ENCODE measurements around the gene VTI1A.

DNA sequence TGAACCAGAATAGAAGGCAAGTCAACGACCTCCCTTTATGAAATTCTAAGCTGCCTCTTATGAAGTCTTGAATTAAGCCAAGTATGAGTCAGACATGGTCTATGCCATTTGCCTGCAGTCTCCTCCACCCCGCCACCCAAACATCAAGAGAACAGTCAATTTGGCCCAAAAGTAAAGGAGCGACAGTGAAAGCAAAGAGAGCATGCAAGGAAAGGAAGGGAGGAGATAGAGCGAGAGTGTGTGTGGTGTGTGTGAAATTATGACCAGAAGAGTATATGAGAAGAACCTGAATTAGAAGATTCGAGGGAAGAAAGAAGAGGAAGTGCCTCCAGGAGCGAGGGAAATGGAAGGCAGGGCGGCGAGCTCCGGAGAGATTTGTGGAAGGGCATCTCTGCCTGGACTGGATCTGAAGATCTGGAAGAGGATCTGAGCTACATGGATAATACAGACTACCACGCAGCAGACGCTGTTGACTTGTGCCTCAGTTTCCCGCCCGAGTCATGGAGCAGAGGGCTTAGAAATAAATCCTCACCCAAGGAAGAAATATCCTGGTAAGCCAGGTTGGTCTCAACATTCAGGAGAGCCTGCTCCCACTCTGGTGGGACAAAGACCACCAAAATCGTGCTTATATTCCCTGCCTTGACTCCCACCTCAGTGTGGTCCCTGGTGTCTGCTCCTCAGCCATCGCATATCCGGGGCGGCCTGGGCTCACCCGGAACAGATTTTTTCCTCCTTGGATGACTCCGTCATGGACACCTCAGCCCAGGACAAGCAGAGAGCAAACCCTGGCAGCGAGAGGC lies 760 bp upstream of the VTI1A start:
- TF ChIP-seq, protein P1, sequence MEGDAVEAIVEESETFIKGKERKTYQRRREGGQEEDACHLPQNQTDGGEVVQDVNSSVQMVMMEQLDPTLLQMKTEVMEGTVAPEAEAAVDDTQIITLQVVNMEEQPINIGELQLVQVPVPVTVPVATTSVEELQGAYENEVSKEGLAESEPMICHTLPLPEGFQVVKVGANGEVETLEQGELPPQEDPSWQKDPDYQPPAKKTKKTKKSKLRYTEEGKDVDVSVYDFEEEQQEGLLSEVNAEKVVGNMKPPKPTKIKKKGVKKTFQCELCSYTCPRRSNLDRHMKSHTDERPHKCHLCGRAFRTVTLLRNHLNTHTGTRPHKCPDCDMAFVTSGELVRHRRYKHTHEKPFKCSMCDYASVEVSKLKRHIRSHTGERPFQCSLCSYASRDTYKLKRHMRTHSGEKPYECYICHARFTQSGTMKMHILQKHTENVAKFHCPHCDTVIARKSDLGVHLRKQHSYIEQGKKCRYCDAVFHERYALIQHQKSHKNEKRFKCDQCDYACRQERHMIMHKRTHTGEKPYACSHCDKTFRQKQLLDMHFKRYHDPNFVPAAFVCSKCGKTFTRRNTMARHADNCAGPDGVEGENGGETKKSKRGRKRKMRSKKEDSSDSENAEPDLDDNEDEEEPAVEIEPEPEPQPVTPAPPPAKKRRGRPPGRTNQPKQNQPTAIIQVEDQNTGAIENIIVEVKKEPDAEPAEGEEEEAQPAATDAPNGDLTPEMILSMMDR (IDR thresholded peaks at IDR 0.05; ENCODE audit: low read length): no peak
- no peak for TF ChIP-seq EZH2 (optimal IDR thresholded peaks at IDR 0.05; ENCODE audit: low read depth, low read length)
- no peak for TF ChIP-seq EZH2phosphoT487 (IDR thresholded peaks at IDR 0.05; ENCODE audit: low read length)
